ENCODE results near the gene LHX3. TPM values are rescaled to one million over a fixed set of nuclear protein-coding genes. Genes with fewer than 3 reads are reported as not detected.

LHX3 gene
- total RNA-seq, 2 experiments from 2014 or later: 0.16 TPM; not detected in 1

- no peak overlapping the region for H3K4me3 Mint-ChIP-seq
- ChIA-PET CTCF (no interaction called here), POLR2A (no interaction called here)
- no peak for ATAC-seq
- peaks cover 3% of the 10 kb centered on the region for H3K36me3 Mint-ChIP-seq (ENCODE audit: low read depth)
- H3K4me1 Mint-ChIP-seq (ENCODE audit: low read depth): peaks cover 33% of the 10 kb centered on the region
- peaks cover 2% of the 10 kb centered on the region for H3K27me3 Mint-ChIP-seq (ENCODE audit: low read depth)
- H3K27ac Mint-ChIP-seq: no peak overlapping the region
- no peak for DNase-seq
- H3K9me3 Mint-ChIP-seq (ENCODE audit: insufficient read depth): no peaks in the 10 kb centered on the region
Measured at GRCh38 chr9:136246849-136247550, 42.1 kb upstream of the LHX3 start.

GRCh38 chr9:136245219-136246150 lies 40.6 kb upstream of the LHX3 start, which contains the start of gene QSOX2:
Gene QSOX2 (minus strand): TSS chr9:136245812. CDS start chr9:136245803, 9 bp downstream.
- peaks cover 2% of the 10 kb centered on the region for H3K27me3 Mint-ChIP-seq (ENCODE audit: low read depth)
- ATAC-seq (peak; percentile 81), DNase-seq (peak; percentile 87)
- CTCF ChIA-PET: no interaction called here
- peak within 1 kb of the TSS; percentile 95 for H3K4me3 Mint-ChIP-seq
- POLR2A ChIA-PET: interaction anchor here (0.6 kb wide), 1 partner anchor 21 kb away, joined by 4 read pairs; no protein-coding TSS in a partner anchor
- H3K36me3 Mint-ChIP-seq (ENCODE audit: low read depth): peaks cover 3% of the 10 kb centered on the region
- no peaks in the 10 kb centered on the region for H3K9me3 Mint-ChIP-seq (ENCODE audit: insufficient read depth)
- H3K4me1 Mint-ChIP-seq (ENCODE audit: low read depth): peaks cover 42% of the 10 kb centered on the region
- H3K27ac Mint-ChIP-seq: peak within 1 kb of the TSS; percentile 90

GRCh38 chr9:136244969-136245218 lies 40.0 kb upstream of the LHX3 start:
- Mint-ChIP-seq H3K36me3 (ENCODE audit: low read depth) (peaks cover 3% of the 10 kb centered on the region), H3K27ac (peak overlapping the region; percentile 90), H3K27me3 (ENCODE audit: low read depth) (peaks cover 2% of the 10 kb centered on the region), H3K4me1 (ENCODE audit: low read depth) (peaks cover 42% of the 10 kb centered on the region), H3K4me3 (peak overlapping the region; percentile 95), H3K9me3 (ENCODE audit: insufficient read depth) (no peaks in the 10 kb centered on the region)
- DNase-seq: no peak
- ChIA-PET POLR2A (no interaction called here), CTCF (no interaction called here)
- ATAC-seq: no peak

- H3K27me3 Mint-ChIP-seq (ENCODE audit: low read depth): peaks cover 2% of the 10 kb centered on the region
- H3K4me3 Mint-ChIP-seq: peak overlapping the region; percentile 95
- peaks cover 3% of the 10 kb centered on the region for H3K36me3 Mint-ChIP-seq (ENCODE audit: low read depth)
- H3K4me1 Mint-ChIP-seq (ENCODE audit: low read depth): peaks cover 44% of the 10 kb centered on the region
- peak overlapping the region; percentile 90 for H3K27ac Mint-ChIP-seq
- ATAC-seq: peak; percentile 35
- no peaks in the 10 kb centered on the region for H3K9me3 Mint-ChIP-seq (ENCODE audit: insufficient read depth)
- DNase-seq: peak; percentile 72
- CTCF ChIA-PET: interaction anchor here (1.0 to 2.1 kb wide), 3 partner anchors 10 to 106 kb away, joined by 3 to 7 read pairs (median 3); no protein-coding TSS in a partner anchor
- POLR2A ChIA-PET: no interaction called here
Measured at GRCh38 chr9:136244122-136244968, 39.4 kb upstream of the LHX3 start.

- CTCF ChIA-PET: interaction anchor here (0.8 to 2.1 kb wide), 6 partner anchors 10 to 134 kb away, joined by 3 to 10 read pairs (median 3); no protein-coding TSS in a partner anchor
- POLR2A ChIA-PET: no interaction called here
Measured at GRCh38 chr9:136243631-136244030, 38.7 kb upstream of the LHX3 start.

DNA sequence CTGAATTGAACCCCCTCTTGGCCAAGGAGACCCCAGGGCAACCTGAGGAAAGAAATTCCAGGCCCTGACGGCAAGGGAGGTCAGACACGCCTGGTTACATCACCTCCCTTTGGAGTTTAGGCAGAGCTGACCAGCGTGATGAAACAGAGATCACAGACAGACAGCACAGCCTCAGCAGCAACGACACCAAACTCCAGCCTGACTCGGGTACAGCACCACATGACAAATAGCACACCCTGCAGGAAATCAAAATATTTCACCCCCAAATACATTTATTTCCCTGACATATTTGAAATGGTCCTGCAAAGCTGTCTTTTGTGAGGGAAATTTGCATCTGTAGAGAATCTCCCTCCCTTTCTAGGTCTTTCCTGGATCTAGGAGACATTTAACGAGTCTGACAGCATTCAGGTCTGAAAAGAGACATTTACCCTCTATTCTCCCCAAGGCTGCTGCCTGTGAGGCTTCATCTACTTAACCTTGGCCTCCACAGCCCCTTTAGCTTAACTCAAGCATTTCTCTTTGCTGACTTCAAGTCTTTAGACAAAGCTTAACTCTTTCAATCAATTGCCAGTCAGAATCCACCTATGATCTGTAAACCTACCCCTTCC lies 38.1 kb upstream of the LHX3 start:
- peaks cover 3% of the 10 kb centered on the region for H3K36me3 Mint-ChIP-seq (ENCODE audit: low read depth)
- ChIA-PET POLR2A (no interaction called here), CTCF (interaction anchor here (0.6 to 2.1 kb wide), 10 partner anchors 9 to 228 kb away, joined by 3 to 10 read pairs (median 3); no protein-coding TSS in a partner anchor)
- ATAC-seq: no peak
- no peaks in the 10 kb centered on the region for H3K9me3 Mint-ChIP-seq (ENCODE audit: insufficient read depth)
- peaks cover 52% of the 10 kb centered on the region for H3K4me1 Mint-ChIP-seq (ENCODE audit: low read depth)
- H3K27me3 Mint-ChIP-seq (ENCODE audit: low read depth): peaks cover 2% of the 10 kb centered on the region
- H3K27ac Mint-ChIP-seq: peak overlapping the region; percentile 90
- no peak for DNase-seq
- H3K4me3 Mint-ChIP-seq: peak overlapping the region; percentile 95

More at GRCh38 chr9:136243631-136244030, 38.7 kb upstream of the LHX3 start:
- ATAC-seq (no peak), DNase-seq (no peak)
- Mint-ChIP-seq H3K36me3 (ENCODE audit: low read depth) (peaks cover 3% of the 10 kb centered on the region), H3K9me3 (ENCODE audit: insufficient read depth) (no peaks in the 10 kb centered on the region), H3K4me3 (peak overlapping the region; percentile 95), H3K4me1 (ENCODE audit: low read depth) (peaks cover 46% of the 10 kb centered on the region), H3K27ac (peak overlapping the region; percentile 90), H3K27me3 (ENCODE audit: low read depth) (peaks cover 2% of the 10 kb centered on the region)

GRCh38 chr9:136242248-136242647 lies 37.3 kb upstream of the LHX3 start:
- DNase-seq: no peak
- Mint-ChIP-seq H3K4me1 (ENCODE audit: low read depth) (peaks cover 56% of the 10 kb centered on the region), H3K27ac (no peak overlapping the region), H3K27me3 (ENCODE audit: low read depth) (no peaks in the 10 kb centered on the region), H3K36me3 (ENCODE audit: low read depth) (peaks cover 3% of the 10 kb centered on the region), H3K4me3 (no peak overlapping the region), H3K9me3 (ENCODE audit: insufficient read depth) (no peaks in the 10 kb centered on the region)
- no peak for ATAC-seq
- ChIA-PET POLR2A (no interaction called here), CTCF (interaction anchor here (0.6 to 2.1 kb wide), 5 partner anchors 8 to 227 kb away, joined by 3 to 10 read pairs (median 4); no protein-coding TSS in a partner anchor)

- Mint-ChIP-seq H3K27me3 (ENCODE audit: low read depth) (no peaks in the 10 kb centered on the region), H3K9me3 (ENCODE audit: insufficient read depth) (no peaks in the 10 kb centered on the region), H3K4me1 (ENCODE audit: low read depth) (peaks cover 56% of the 10 kb centered on the region), H3K4me3 (no peak overlapping the region), H3K36me3 (ENCODE audit: low read depth) (peaks cover 3% of the 10 kb centered on the region), H3K27ac (no peak overlapping the region)
- ATAC-seq (no peak), DNase-seq (no peak)
- POLR2A ChIA-PET: interaction anchor here (0.9 kb wide), 1 partner anchor 16 kb away, joined by 3 read pairs; no protein-coding TSS in a partner anchor
- CTCF ChIA-PET: interaction anchor here (1.6 kb wide), 1 partner anchor 103 kb away, joined by 4 read pairs; no protein-coding TSS in a partner anchor
Measured at GRCh38 chr9:136241542-136241941, 36.6 kb upstream of the LHX3 start.

DNA sequence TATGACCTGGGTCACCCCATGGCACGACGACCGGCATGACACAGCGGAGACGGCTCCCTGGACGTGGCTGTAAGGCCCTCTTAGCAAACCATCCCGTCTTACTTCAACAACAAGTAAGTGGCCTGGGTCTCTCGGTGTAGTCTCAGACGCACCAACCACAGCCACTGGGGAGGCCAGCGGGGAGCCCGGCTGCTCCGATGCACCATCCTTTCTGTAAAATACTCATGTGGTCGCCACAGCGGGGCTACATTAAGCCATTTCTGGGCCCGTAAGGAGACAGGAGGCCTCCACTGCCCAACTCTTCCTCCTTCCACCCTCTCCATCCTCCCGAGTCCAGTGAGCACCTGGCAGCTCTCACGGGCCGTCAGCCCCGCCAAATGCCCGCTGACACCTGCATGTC lies 36.0 kb upstream of the LHX3 start:
- peaks cover 3% of the 10 kb centered on the region for H3K36me3 Mint-ChIP-seq (ENCODE audit: low read depth)
- ChIA-PET POLR2A (interaction anchor here (0.9 kb wide), 1 partner anchor 15 kb away, joined by 3 read pairs; no protein-coding TSS in a partner anchor), CTCF (no interaction called here)
- DNase-seq: no peak
- no peaks in the 10 kb centered on the region for H3K27me3 Mint-ChIP-seq (ENCODE audit: low read depth)
- H3K4me1 Mint-ChIP-seq (ENCODE audit: low read depth): peaks cover 54% of the 10 kb centered on the region
- H3K4me3 Mint-ChIP-seq: no peak overlapping the region
- H3K27ac Mint-ChIP-seq: no peak overlapping the region
- no peaks in the 10 kb centered on the region for H3K9me3 Mint-ChIP-seq (ENCODE audit: insufficient read depth)
- ATAC-seq: no peak

GRCh38 chr9:136239983-136240330 lies 35.0 kb upstream of the LHX3 start:
- Mint-ChIP-seq H3K4me1 (ENCODE audit: low read depth) (peaks cover 52% of the 10 kb centered on the region), H3K36me3 (ENCODE audit: low read depth) (peaks cover 5% of the 10 kb centered on the region), H3K27ac (no peak overlapping the region), H3K4me3 (no peak overlapping the region), H3K9me3 (ENCODE audit: insufficient read depth) (no peaks in the 10 kb centered on the region), H3K27me3 (ENCODE audit: low read depth) (no peaks in the 10 kb centered on the region)
- ATAC-seq (no peak), DNase-seq (no peak)
- ChIA-PET POLR2A (no interaction called here), CTCF (interaction anchor here (1.1 kb wide), 1 partner anchor 15 kb away, joined by 3 read pairs; no protein-coding TSS in a partner anchor)
